Raji (cell line): Measurements from ENCODE around the gene ALKBH5.

Source experiments
- POLR2A ChIP-seq: IDR thresholded peaks from 2 replicates; pipeline ENCODE4 v1.6.1; 2011; ENCODE audit warnings: low read depth, low read length, control low read depth; ENCODE audit not compliant: insufficient read depth

The ALKBH5 gene

DNA sequence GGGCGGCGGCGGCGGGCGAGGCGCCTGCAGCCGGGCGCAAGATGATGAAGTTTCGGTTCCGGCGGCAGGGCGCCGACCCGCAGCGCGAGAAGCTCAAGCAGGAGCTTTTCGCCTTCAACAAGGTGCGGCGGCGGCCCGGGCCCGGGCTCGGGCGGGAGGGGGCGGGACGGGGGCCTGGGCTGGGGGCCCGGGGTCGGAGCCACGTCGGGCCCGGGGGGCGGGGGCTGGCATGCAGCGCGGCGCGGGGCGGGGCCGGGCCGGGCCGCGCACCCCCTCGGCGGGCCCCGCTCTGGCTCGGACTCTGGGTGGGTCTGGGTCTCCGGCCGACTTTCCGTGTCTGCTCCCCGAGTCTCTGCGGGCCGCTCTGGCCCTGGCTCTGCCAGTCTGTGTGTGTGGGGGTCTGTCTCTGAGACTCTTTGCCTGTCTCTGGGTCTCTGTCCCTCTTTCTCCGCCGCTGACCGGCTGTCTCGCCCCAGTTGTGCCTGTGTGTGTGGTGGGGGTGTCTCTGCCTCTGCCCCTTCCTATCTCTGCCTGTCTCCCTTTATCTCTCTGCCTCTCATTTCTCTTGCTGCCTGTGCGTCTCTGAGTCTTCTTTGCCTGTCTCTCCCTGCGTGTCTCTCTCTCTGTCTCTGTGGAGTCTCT lies 42.1 kb downstream of the ALKBH5 start:
- no peak for TF ChIP-seq POLR2A

DNA sequence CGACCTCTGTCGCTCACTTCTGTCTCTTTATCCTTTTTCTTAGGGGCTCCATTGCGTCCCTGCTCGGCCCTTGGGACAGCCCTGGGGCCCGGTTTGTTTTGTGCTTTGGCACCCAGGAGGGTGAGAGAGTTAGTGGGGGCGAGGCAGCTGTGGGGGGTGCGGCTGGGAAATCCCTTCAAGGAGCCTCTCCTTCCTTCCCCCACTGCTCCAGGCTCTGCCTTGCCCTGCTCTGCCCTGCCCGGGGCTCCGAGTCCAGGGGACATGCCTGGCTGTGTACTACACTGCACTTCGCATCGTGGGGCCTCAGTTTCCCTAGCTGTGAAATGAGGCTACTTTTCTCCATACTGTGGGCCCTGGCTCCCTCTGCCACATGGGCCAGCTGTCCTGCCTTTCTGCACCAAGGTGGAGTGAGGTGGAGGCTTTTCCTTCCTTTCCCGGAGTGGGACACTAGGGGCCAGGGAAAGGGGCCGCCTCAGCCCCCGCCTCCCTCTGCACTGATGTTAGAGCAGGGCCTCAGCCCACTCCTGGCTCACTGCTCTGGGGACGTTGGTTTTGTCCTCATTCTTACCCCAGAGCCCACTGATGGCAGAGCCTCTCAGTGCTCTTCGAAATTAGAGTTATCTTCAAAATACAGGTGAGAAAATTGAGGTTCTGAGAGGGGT lies 42.8 kb downstream of the ALKBH5 start:
- TF ChIP-seq POLR2A, result no peak

GRCh38 chr17:18227635-18228034 lies 44.0 kb downstream of the ALKBH5 start:
- TF ChIP-seq POLR2A, result no peak

GRCh38 chr17:18228176-18228682 lies 44.6 kb downstream of the ALKBH5 start:
- no peak for TF ChIP-seq POLR2A

GRCh38 chr17:18229254-18229653 lies 45.6 kb downstream of the ALKBH5 start:
- no peak for TF ChIP-seq POLR2A

DNA sequence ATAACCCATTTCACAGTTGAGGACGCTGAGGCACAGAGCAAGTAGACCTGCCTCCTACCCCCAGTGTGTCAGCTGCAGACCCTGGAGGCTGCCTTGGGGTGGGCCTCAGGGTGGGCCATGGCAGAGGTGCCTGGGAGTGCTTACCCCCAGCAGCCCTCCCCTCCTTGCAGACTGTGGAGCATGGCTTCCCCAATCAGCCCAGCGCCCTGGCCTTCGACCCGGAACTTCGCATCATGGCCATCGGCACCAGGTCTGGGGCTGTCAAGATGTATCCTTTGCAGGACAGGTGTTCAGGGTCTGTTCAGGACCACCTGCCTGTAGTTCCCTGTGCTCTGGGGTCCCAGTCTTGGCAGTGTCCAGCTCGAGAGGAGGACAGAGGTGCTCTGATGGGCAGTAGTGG lies 46.1 kb downstream of the ALKBH5 start:
- TF ChIP-seq POLR2A, result no peak

- no peak for TF ChIP-seq POLR2A
Observed at GRCh38 chr17:18230288-18231141, 46.9 kb downstream of the ALKBH5 start.

- TF ChIP-seq POLR2A, result no peak
Observed at GRCh38 chr17:18231164-18231563, 47.5 kb downstream of the ALKBH5 start.

DNA sequence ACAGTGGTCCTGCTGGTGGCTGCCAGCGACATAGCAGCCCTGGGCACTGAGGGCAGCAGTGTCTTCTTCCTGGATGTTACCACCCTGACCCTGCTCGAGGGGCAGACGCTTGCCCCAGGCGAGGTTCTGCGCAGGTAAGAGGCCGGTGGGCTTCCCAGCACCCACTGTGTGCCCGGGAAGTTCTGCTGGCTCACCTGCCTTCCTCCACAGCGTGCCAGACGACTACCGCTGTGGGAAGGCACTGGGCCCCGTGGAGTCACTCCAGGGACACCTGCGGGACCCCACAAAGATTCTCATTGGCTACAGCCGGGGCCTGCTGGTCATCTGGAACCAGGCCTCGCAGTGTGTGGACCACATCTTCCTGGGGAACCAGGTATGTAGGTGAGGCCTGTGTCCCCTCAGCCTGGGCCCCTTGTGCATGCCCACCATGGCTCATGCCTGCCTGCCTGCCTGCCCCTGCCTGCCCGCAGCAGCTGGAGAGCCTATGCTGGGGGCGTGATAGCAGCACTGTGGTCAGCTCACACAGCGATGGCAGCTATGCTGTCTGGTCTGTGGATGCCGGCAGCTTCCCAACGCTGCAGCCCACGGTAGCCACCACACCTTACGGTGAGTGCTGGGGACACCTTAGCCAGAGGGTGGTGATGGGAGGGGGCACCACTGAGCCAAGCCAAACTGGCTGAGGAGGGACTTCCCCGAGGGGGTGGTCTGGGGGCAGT lies 50.3 kb downstream of the ALKBH5 start:
- no peak for TF ChIP-seq POLR2A

DNA sequence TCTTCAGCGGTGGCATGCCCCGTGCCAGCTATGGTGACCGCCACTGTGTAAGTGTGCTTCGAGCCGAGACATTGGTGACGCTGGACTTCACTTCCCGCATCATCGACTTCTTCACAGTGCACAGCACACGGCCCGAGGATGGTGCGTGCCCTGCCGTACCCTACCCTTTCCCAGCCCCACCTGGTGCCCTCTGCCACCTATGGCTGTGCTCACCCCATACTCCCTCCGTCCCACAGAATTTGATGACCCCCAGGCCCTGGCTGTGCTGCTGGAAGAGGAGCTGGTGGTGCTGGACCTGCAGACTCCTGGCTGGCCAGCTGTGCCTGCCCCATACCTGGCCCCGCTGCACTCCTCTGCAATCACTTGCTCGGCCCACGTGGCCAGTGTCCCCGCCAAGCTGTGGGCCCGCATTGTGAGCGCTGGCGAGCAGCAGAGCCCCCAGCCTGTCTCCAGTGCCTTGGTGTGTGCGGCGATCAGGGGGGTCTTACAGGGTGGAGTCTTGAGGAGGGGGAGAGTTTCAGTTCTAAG lies 51.3 kb downstream of the ALKBH5 start:
- no peak for TF ChIP-seq POLR2A

GRCh38 chr17:18235743-18236256 lies 52.2 kb downstream of the ALKBH5 start:
- no peak for TF ChIP-seq POLR2A

- TF ChIP-seq POLR2A, result no peak
Observed at GRCh38 chr17:18236494-18236893, 52.9 kb downstream of the ALKBH5 start.

- no peak for TF ChIP-seq POLR2A
Observed at GRCh38 chr17:18237461-18237860, 53.8 kb downstream of the ALKBH5 start.

- no peak for TF ChIP-seq POLR2A
Observed at GRCh38 chr17:18238299-18238698, 54.7 kb downstream of the ALKBH5 start.

DNA sequence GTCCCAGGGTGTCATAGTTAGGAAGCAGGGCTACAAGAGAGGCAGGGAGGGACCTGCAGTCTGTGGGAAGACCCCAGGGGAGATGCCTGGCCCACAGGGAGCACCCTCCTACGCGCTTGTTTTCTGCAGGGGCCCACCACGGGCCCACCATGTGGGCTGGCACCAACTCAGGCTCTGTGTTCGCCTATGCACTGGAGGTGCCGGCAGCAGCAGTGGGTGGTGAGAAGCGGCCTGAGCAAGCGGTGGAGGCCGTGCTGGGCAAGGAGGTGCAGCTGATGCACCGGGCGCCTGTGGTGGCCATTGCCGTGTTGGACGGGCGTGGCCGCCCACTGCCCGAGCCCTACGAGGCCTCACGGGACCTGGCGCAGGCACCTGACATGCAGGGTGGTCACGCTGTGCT lies 56.8 kb downstream of the ALKBH5 start:
- no peak for TF ChIP-seq POLR2A

- TF ChIP-seq POLR2A, result no peak
Observed at GRCh38 chr17:18241229-18241871, 57.7 kb downstream of the ALKBH5 start.
